SK-N-SH (cell line): ENCODE data around the gene MAP3K5. TPM values are rescaled to one million over a fixed set of nuclear protein-coding genes. Genes with fewer than 3 reads are reported as not detected.

Experiments used
- CTCF ChIA-PET: fragments of 300-600, 350-600 bp; formaldehyde crosslinking; extraction: SDS; loops from one replicate; lab custom pipeline; 2021; lab: Yijun Ruan, JAX
- POLR2A ChIA-PET: fragments of 350-600 bp; sonication (Branson Sonifier 250); formaldehyde crosslinking; extraction: SDS; loops from one replicate; lab custom pipeline; 2020; ENCODE audit warnings: antibody characterized with exemption, inconsistent platforms; lab: Yijun Ruan, JAX
- DNase-seq: peaks from one replicate; pipeline ENCODE4 v3.0.0; 2012
- H2AFZ ChIP-seq: fragments of 200-600 bp; sonication (generic); 2 replicates; pipeline ENCODE4 v1.8.1; 2016; ENCODE audit warnings: antibody characterized with exemption, mild to moderate bottlenecking, low read depth
- H3F3A ChIP-seq: fragments of 200-600 bp; sonication (generic); replicated peaks from 2 replicates; pipeline ENCODE3; 2016; ENCODE audit warnings: antibody characterized with exemption, mild to moderate bottlenecking; ENCODE audit not compliant: insufficient read depth
- H3K27ac ChIP-seq, 2 experiments: fragments of 200-500 bp in 1 of 2; fragments of 200-600 bp in 1 of 2; sonication (Bioruptor generic) in 1 of 2; sonication (generic), shearing (Covaris generic) in 1 of 2; 2 replicates each; pipeline versions ENCODE4 v1.5.1 to v1.6.1; 2014 to 2016; ENCODE audit warnings: low read depth in 2 of 2, inconsistent platforms in 1 of 2, low read length in 1 of 2, mild to moderate bottlenecking in 1 of 2, mixed read lengths in 1 of 2
- H3K27me3 ChIP-seq: fragments of 200-600 bp; sonication (generic), shearing (Covaris generic); 2 replicates; pipeline ENCODE4 v1.6.1; 2016; ENCODE audit warnings: mixed run types; ENCODE audit not compliant: insufficient read depth
- H3K36me3 ChIP-seq, 2 experiments: fragments of 200-500 bp in 1 of 2; fragments of 200-600 bp in 1 of 2; sonication (Bioruptor generic) in 1 of 2; sonication (generic) in 1 of 2; replicated peaks in 1 of 2; 2 replicates each; pipeline versions ENCODE3 to v1.5.1; 2014 to 2016; ENCODE audit warnings: low read length in 1 of 2, mild to moderate bottlenecking in 1 of 2; ENCODE audit not compliant: insufficient read depth in 2 of 2, control insufficient read depth in 1 of 2
- H3K4me1 ChIP-seq, 2 experiments: fragments of 200-500 bp in 1 of 2; fragments of 200-600 bp in 1 of 2; sonication (Bioruptor generic) in 1 of 2; sonication (generic), shearing (Covaris generic) in 1 of 2; 2 replicates each; pipeline versions ENCODE4 v1.5.1 to v1.6.1; 2014 to 2016; ENCODE audit warnings: low read depth in 1 of 2, low read length in 1 of 2, mixed run types in 1 of 2; ENCODE audit not compliant: insufficient read depth in 2 of 2, control insufficient read depth in 1 of 2
- H3K4me2 ChIP-seq: fragments of 200-600 bp; sonication (generic), shearing (Covaris generic); 2 replicates; pipeline ENCODE4 v1.6.1; 2017; ENCODE audit warnings: mixed run types
- H3K4me3 ChIP-seq, 2 experiments: fragments of 200-500 bp in 1 of 2; fragments of 200-600 bp in 1 of 2; sonication (Bioruptor generic) in 1 of 2; sonication (generic), shearing (Covaris generic) in 1 of 2; 2 replicates each; pipeline versions ENCODE4 v1.5.1 to v1.8.1; 2014 to 2016; ENCODE audit warnings: low read depth in 2 of 2, inconsistent platforms in 1 of 2, low read length in 1 of 2, mild to moderate bottlenecking in 1 of 2, mixed read lengths in 1 of 2, moderate library complexity in 1 of 2
- H3K79me2 ChIP-seq: fragments of 200-600 bp; sonication (generic); 2 replicates; pipeline ENCODE4 v1.8.1; 2017; ENCODE audit warnings: mild to moderate bottlenecking; ENCODE audit not compliant: insufficient read depth
- H3K9ac ChIP-seq: fragments of 200-600 bp; sonication (generic); 2 replicates; pipeline ENCODE4 v1.6.1; 2017; ENCODE audit warnings: mixed run types
- H3K9me2 ChIP-seq: fragments of 200-600 bp; sonication (generic); 2 replicates; pipeline ENCODE4 v1.6.1; 2017; ENCODE audit warnings: mixed run types
- H3K9me3 ChIP-seq: fragments of 200-600 bp; sonication (generic); 2 replicates; pipeline ENCODE4 v1.6.1; 2017; ENCODE audit warnings: mixed run types, mild to moderate bottlenecking, moderate library complexity
- H4K20me1 ChIP-seq: fragments of 200-600 bp; sonication (generic); 2 replicates; pipeline ENCODE4 v1.6.1; 2017; ENCODE audit warnings: mild to moderate bottlenecking, mixed run types; ENCODE audit not compliant: insufficient read depth
- CHD2 ChIP-seq: fragments of 150-350 bp; IDR thresholded peaks from 2 replicates; pipeline ENCODE4 v1.6.1; 2018; ENCODE audit warnings: low read length; ENCODE audit not compliant: partially characterized antibody
- ELF1 ChIP-seq: IDR thresholded peaks from 2 replicates; pipeline ENCODE4 v1.4.0; 2012
- FOSL2 ChIP-seq: IDR thresholded peaks from 2 replicates; pipeline ENCODE4 v1.4.0; 2012; ENCODE audit warnings: low read depth, mild to moderate bottlenecking, moderate library complexity, borderline replicate concordance
- FOXM1 ChIP-seq: IDR thresholded peaks from 2 replicates; pipeline ENCODE4 v1.4.0; 2012; ENCODE audit warnings: low read depth, mild to moderate bottlenecking
- GABPA ChIP-seq: IDR thresholded peaks from 2 replicates; pipeline ENCODE4 v1.4.0; 2012; ENCODE audit warnings: low read depth, mild to moderate bottlenecking
- GATA2 ChIP-seq: sonication (generic); formaldehyde crosslinking; IDR thresholded peaks from 2 replicates; pipeline ENCODE4 v1.5.0; 2020; ENCODE audit warnings: mild to moderate bottlenecking, missing genetic modification reagents
- JUND ChIP-seq: IDR thresholded peaks from 2 replicates; pipeline ENCODE4 v1.4.0; 2012
- MEF2A ChIP-seq: IDR thresholded peaks from 2 replicates; pipeline ENCODE4 v1.4.0; 2012; ENCODE audit warnings: low read depth, borderline replicate concordance
- NFIC ChIP-seq: IDR thresholded peaks from 2 replicates; pipeline ENCODE4 v1.4.0; 2012; ENCODE audit warnings: borderline replicate concordance
- PBX3 ChIP-seq: IDR thresholded peaks from 2 replicates; pipeline ENCODE4; 2012
- POLR2AphosphoS5 ChIP-seq: IDR thresholded peaks from 2 replicates; pipeline ENCODE4 v1.6.1; 2012; ENCODE audit warnings: low read depth, low read length
- RAD21 ChIP-seq: IDR thresholded peaks from 2 replicates; pipeline ENCODE4 v1.6.1; 2012; ENCODE audit warnings: mild to moderate bottlenecking, low read length
- RCOR1 ChIP-seq: fragments of 150-350 bp; IDR thresholded peaks from 2 replicates; pipeline ENCODE4 v1.6.1; 2017; ENCODE audit warnings: antibody characterized with exemption, low read length
- RXRA ChIP-seq: IDR thresholded peaks from 2 replicates; pipeline ENCODE4 v1.4.0; 2012; ENCODE audit warnings: low read depth, mild to moderate bottlenecking, borderline replicate concordance
- SIN3A ChIP-seq: IDR thresholded peaks from 2 replicates; pipeline ENCODE4 v1.6.1; 2012; ENCODE audit warnings: low read depth, mild to moderate bottlenecking, low read length, moderate library complexity, borderline replicate concordance
- TAF1 ChIP-seq: IDR thresholded peaks from 2 replicates; pipeline ENCODE4 v1.6.1; 2012; ENCODE audit warnings: low read depth, mild to moderate bottlenecking, low read length, moderate library complexity, borderline replicate concordance
- TCF12 ChIP-seq: IDR thresholded peaks from 2 replicates; pipeline ENCODE4 v1.4.0; 2012
- TEAD4 ChIP-seq: IDR thresholded peaks from 2 replicates; pipeline ENCODE4 v1.4.0; 2012; ENCODE audit warnings: mild to moderate bottlenecking, borderline replicate concordance; ENCODE audit not compliant: insufficient read depth
- USF1 ChIP-seq: IDR thresholded peaks from 2 replicates; pipeline ENCODE4 v1.4.0; 2012; ENCODE audit warnings: low read depth, borderline replicate concordance
- YY1 ChIP-seq: IDR thresholded peaks from 2 replicates; pipeline ENCODE4 v1.4.0; 2012; ENCODE audit warnings: low read depth, mild to moderate bottlenecking
- ZBTB33 ChIP-seq: IDR thresholded peaks from 2 replicates; pipeline ENCODE4 v1.4.0; 2012; ENCODE audit warnings: low read depth, borderline replicate concordance
- WGBS: methylation state at CpG from one replicate; pipeline ENCODE4 v1.1.6; 2017; ENCODE audit warnings: low lambda C conversion rate; 5-methylcytosine and 5-hydroxymethylcytosine counted together
- polyA plus RNA-seq, 3 experiments: library from polyadenylated mRNA; depleted of rRNA; stranded (reverse); fragments of >200 nt; gene quantifications; 2 replicates each; pipeline ENCODE4 v1.2.3, GENCODE V29; 2012

Gene MAP3K5
- polyA plus RNA-seq, 1 of the 3 experiments (the other 2 are of a cell fraction), result 1.4 TPM

- Histone ChIP-seq H4K20me1 (no peaks in the 10 kb centered on the region), H3K9me2 (no peaks in the 10 kb centered on the region), H3K4me3 (no peak overlapping the region), H3K4me1 (peaks cover 0 to 12% of the 10 kb centered on the region in 2 experiments; a peak in 2 of 4 replicates), H3K27ac (no peak overlapping the region), H3K9ac (no peak overlapping the region), H3K79me2 (no peaks in the 10 kb centered on the region), H3K27me3 (no peaks in the 10 kb centered on the region), H3F3A (no peaks in the 10 kb centered on the region), H3K4me2 (no peak overlapping the region), H3K36me3 (no peaks in the 10 kb centered on the region), H2AFZ (no peak overlapping the region), H3K9me3 (no peaks in the 10 kb centered on the region)
- POLR2A ChIA-PET, result no interaction called here
- no peak for DNase-seq
- CTCF ChIA-PET, result interaction anchor here (0.9 to 2.5 kb wide), 2 partner anchors 15 to 18 kb away, joined by 3 to 9 read pairs; partner anchors contain the start of gene MAP7
- WGBS, result 86% methylated on average over 6 of the region's 6 CpGs
- TF ChIP-seq POLR2AphosphoS5 (no peak), GATA2 (CRISPR knock-in tag) (no peak), ZBTB33 (no peak), FOSL2 (no peak), CHD2 (no peak), RXRA (no peak), YY1 (no peak), RCOR1 (no peak)
Measured at GRCh38 chr6:136532030-136532429, 260.2 kb downstream of the MAP3K5 start.

- Histone ChIP-seq H4K20me1 (no peaks in the 10 kb centered on the region), H3K4me2 (no peak overlapping the region), H3F3A (no peaks in the 10 kb centered on the region), H3K9me3 (no peaks in the 10 kb centered on the region), H3K9me2 (no peaks in the 10 kb centered on the region), H3K4me1 (peaks cover 0 to 29% of the 10 kb centered on the region in 2 experiments; a peak in 2 of 4 replicates), H3K9ac (no peak overlapping the region), H3K4me3 (no peak overlapping the region), H3K27me3 (no peaks in the 10 kb centered on the region), H3K27ac (no peak overlapping the region), H3K36me3 (no peaks in the 10 kb centered on the region), H3K79me2 (no peaks in the 10 kb centered on the region), H2AFZ (no peak overlapping the region)
- ChIA-PET CTCF (interaction anchor here (1.1 to 2.1 kb wide), 3 partner anchors 17 to 262 kb away, joined by 3 to 8 read pairs (median 5); partner anchors contain the start of gene MAP3K5), POLR2A (interaction anchor here (0.6 kb wide), 1 partner anchor 37 kb away, joined by 3 read pairs; no protein-coding TSS in a partner anchor)
- no peak for DNase-seq
- WGBS, result 98% methylated on average over 3 of the region's 3 CpGs
- TF ChIP-seq PBX3, result no peak
- TF ChIP-seq TAF1, result no peak
- no peak for TF ChIP-seq CHD2
- TF ChIP-seq NFIC, result no peak
- no peak for TF ChIP-seq ELF1
- no peak for TF ChIP-seq MEF2A
- no peak for TF ChIP-seq ZBTB33
- no peak for TF ChIP-seq GABPA
- TF ChIP-seq TCF12, result no peak
- TF ChIP-seq TEAD4, result no peak
- no peak for TF ChIP-seq RCOR1
- no peak for TF ChIP-seq FOXM1
- no peak for TF ChIP-seq RAD21
- TF ChIP-seq RXRA, result no peak
- TF ChIP-seq SIN3A, result no peak
- TF ChIP-seq USF1, result no peak
- no peak for TF ChIP-seq JUND
Measured at GRCh38 chr6:136529710-136530109, 262.6 kb downstream of the MAP3K5 start.
